T-helper 17 cell (primary cell): ENCODE measurements around the gene PHLPP1. TPM values are rescaled to one million over a fixed set of nuclear protein-coding genes. Genes with fewer than 3 reads are reported as not detected.
A peak's percentile ranks its signal among the peaks of the same experiment; 100 is the strongest.
"Not testable (repeated sequence)": the region's sequence is repeated elsewhere in the genome, so short reads cannot be mapped to it uniquely, and the experiment has no call there.

Experiments used
- ATAC-seq: fragments of 150-1000 bp; cut with Tn5 transposase; 2 replicates; pipeline ENCODE4 v1.10.0; 2021; ENCODE audit warnings: mild to moderate bottlenecking, moderate library complexity
- DNase-seq, 3 donors: peaks; one replicate each; pipeline versions ENCODE4 v3.0.0 to v3.0.0-alpha.2; 2020 to 2021
- H3K9me3 ChIP-seq: one replicate; pipeline ENCODE4 v1.7.0; 2013; ENCODE audit warnings: low read length, mild to moderate bottlenecking; ENCODE audit not compliant: control insufficient read depth, poor library complexity, severe bottlenecking
- H3K27ac Mint-ChIP-seq: one replicate; pipeline ENCODE4 v1.8.0; 2022; ENCODE audit warnings: mild to moderate bottlenecking, moderate library complexity, mixed read lengths
- H3K27me3 Mint-ChIP-seq: one replicate; pipeline ENCODE4 v1.8.0; 2022; ENCODE audit warnings: mixed read lengths
- H3K36me3 Mint-ChIP-seq: one replicate; pipeline ENCODE4 v1.8.0; 2022; ENCODE audit warnings: low read depth, mixed read lengths
- H3K4me1 Mint-ChIP-seq: one replicate; pipeline ENCODE4 v1.8.0; 2022; ENCODE audit warnings: mild to moderate bottlenecking, mixed read lengths
- H3K4me3 Mint-ChIP-seq: one replicate; pipeline ENCODE4 v1.8.0; 2022; ENCODE audit warnings: mild to moderate bottlenecking, moderate library complexity, mixed read lengths
- total RNA-seq, 4 donors: library from RNA in 2 of 4; stranded (reverse) in 2 of 4; gene quantifications; one replicate each; pipeline ENCODE4 v1.2.3 and lab custom pipeline; 2022 to 2026

Gene PHLPP1
- total RNA-seq, 2 donors from 2014 or later, result 9.0 to 10.8 TPM

DNA sequence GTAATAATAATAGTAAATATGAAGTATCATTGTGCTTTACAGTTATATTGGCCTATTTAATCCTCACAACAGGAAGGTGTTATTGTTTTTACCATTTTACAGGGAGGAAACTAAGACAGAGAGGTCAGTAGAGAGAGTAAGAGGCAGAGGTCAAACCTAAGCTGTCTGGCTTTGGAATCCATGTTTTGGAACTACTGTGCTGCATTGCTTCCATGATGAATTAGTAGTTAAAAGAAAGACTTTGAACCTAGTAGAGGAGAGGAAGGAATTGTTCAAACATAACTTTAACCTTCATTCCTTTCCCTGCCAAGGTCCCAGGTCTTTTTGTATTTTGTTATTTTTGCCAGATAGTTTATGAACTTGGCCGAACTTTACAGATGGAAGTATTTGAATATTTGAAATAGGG, 80.9 kb downstream of the PHLPP1 start:
- peaks cover 3% of the 10 kb centered on the region for H3K36me3 Mint-ChIP-seq
- no peaks in the 10 kb centered on the region for H3K27me3 Mint-ChIP-seq
- H3K4me1 Mint-ChIP-seq, result peaks cover 18% of the 10 kb centered on the region
- no peaks in the 10 kb centered on the region for H3K9me3 ChIP-seq
- DNase-seq (no peak), ATAC-seq (no peak)
- H3K4me3 Mint-ChIP-seq, result no peak overlapping the region
- no peak overlapping the region for H3K27ac Mint-ChIP-seq

DNA sequence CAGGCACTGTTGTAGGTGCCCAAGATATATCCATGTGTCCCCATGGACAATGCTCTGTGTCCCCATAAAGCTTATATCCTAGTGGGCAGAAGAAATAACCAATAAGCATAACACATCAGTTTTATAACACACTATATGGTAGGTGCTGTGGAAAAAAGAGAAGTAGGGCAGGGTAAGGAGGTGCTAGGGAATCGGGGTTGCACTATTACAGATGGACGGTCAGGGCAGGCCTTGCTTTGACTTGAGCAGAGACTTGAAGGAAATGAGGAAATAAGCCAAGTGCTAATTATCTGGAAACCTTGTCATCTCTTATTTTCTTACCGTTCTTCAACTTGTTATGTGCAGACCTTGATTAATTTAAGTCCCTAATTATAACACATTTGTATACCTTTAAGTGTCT, 82.0 kb downstream of the PHLPP1 start:
- no peaks in the 10 kb centered on the region for H3K9me3 ChIP-seq
- peaks cover 21% of the 10 kb centered on the region for H3K4me1 Mint-ChIP-seq
- DNase-seq (no peak), ATAC-seq (no peak)
- H3K27ac Mint-ChIP-seq, result no peak overlapping the region
- no peak overlapping the region for H3K4me3 Mint-ChIP-seq
- H3K27me3 Mint-ChIP-seq, result no peaks in the 10 kb centered on the region
- peaks cover 3% of the 10 kb centered on the region for H3K36me3 Mint-ChIP-seq

DNA sequence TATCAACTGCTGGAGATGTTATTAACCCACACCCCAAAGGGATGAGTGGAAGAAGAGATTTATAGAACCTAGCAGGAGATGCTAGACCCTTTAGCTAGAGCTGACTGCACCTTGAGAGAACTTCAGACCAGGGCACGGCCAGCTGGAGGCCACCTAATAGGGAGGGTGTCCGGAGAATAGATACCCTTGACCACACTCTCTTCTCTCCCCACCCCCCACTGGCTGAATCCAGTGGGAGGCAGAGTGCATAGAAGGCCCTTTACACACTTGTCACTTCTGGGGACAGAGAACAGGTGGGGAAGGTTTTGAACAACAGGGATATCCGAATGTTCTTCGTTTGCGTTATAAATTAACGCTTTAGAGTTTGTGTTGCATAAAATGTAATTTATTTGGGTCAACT, 84.6 kb downstream of the PHLPP1 start:
- Mint-ChIP-seq H3K4me3 (no peak overlapping the region), H3K36me3 (peaks cover 3% of the 10 kb centered on the region), H3K27me3 (no peaks in the 10 kb centered on the region), H3K4me1 (peaks cover 21% of the 10 kb centered on the region), H3K27ac (no peak overlapping the region)
- H3K9me3 ChIP-seq, result no peaks in the 10 kb centered on the region
- DNase-seq (no peak), ATAC-seq (no peak)

DNA sequence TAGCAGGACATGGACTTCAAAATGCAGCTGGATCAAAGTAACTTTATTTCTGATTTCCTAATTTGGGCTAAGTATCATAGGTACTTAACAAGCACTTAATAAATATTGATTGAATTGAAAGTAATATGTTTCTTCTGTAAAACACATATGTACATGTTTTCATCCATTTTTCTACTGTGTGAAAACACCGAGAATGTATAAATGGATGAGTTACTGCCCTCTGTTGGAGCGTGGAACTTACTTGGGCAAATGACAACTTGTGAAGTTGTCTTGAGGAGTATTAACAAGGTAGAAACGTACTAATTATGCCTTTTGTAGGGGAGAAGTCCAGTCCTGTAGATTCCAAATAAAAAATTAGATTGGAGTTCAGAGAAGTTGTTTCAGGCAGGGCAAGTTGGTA, 87.2 kb downstream of the PHLPP1 start:
- Mint-ChIP-seq H3K27ac (no peak overlapping the region), H3K4me3 (no peak overlapping the region), H3K4me1 (peaks cover 15% of the 10 kb centered on the region), H3K36me3 (no peaks in the 10 kb centered on the region), H3K27me3 (no peaks in the 10 kb centered on the region)
- DNase-seq (no peak), ATAC-seq (no peak)
- no peaks in the 10 kb centered on the region for H3K9me3 ChIP-seq

DNA sequence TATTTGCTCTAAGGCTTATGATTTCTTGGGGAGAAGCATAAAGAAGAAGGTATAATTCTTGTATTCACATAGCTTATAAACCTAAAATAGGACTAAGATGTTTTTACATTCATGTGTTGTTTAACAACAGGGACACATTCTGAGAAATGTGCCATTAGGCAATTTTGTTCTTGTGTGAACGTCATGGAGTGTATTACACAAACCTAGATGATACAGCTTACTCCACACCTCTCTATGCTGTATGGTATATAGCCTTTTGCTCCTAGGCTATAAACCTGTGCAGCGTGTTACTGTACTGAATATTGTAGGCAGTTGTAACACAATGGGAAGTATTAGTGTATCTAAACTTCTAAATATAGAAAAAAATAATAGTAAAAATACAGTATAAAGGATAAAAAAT, 92.1 kb downstream of the PHLPP1 start:
- Mint-ChIP-seq H3K4me1 (peaks cover 9% of the 10 kb centered on the region), H3K36me3 (no peaks in the 10 kb centered on the region), H3K4me3 (no peak overlapping the region), H3K27ac (no peak overlapping the region), H3K27me3 (no peaks in the 10 kb centered on the region)
- no peaks in the 10 kb centered on the region for H3K9me3 ChIP-seq
- ATAC-seq (no peak), DNase-seq (no peak)

DNA sequence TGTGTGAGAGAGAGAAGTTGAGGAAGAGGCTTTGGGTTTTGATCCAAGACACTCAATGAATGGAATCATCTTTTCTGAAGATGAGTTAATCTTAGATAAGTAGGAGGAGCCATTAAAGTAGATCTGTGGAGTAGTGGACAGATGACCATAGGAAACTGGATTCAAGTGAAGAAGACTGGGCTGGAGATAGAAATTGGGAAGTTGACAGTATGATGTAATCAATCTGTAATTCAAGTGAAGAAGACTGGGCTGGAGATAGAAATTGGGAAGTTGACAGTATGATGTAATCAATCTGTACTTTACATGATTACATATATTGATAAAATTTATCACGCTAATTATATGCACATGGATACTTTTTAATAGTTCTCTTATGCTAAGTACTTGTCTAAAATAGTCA, 92.8 kb downstream of the PHLPP1 start:
- H3K27me3 Mint-ChIP-seq, result no peaks in the 10 kb centered on the region
- H3K4me3 Mint-ChIP-seq, result no peak overlapping the region
- no peak for DNase-seq
- no peaks in the 10 kb centered on the region for H3K9me3 ChIP-seq
- no peak overlapping the region for H3K27ac Mint-ChIP-seq
- H3K4me1 Mint-ChIP-seq, result peaks cover 7% of the 10 kb centered on the region
- no peaks in the 10 kb centered on the region for H3K36me3 Mint-ChIP-seq
- no peak for ATAC-seq

DNA sequence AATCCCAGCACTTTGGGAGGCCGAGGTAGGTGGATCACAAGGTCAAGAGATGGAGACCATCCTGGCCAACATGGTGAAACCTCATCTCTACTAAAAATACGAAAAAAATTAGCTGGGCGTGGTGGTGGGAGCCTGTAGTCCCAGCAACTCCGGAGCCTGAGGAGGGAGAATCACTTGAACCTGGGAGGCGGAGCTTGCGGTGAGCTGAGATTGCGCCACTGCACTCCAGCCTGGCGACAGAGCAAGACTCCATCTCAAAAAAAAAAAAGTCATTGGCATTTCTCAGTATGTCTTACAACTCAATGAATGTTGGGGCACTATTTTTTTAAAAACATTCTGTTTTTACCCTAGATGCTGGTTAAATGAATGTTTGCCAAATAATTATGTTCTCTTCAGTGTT, 94.1 kb downstream of the PHLPP1 start:
- ATAC-seq, H3K4me3 Mint-ChIP-seq, H3K27me3 Mint-ChIP-seq, DNase-seq, H3K9me3 ChIP-seq, H3K36me3 Mint-ChIP-seq, H3K27ac Mint-ChIP-seq: not testable (repeated sequence)
- H3K4me1 Mint-ChIP-seq, result peaks cover 13% of the 10 kb centered on the region

DNA sequence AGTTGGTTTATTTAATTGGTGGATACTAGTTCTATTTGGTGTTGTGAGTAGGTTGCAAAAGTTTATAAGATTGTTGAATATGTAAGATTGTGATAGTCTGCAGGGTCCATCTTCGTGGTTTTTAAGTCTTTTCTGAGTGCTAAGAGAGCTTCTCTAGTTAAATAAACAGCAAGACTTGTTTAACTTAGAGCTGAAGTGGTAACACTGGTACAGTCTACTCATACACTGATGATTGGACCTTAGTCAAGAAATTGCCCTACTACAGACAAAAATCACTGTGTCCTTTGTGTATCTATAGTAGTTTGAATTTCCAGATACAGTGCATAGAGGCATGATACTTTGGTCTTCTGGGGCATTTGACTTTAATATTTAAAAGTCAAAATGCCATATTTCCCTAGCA, 94.6 kb downstream of the PHLPP1 start:
- no peak for DNase-seq
- Mint-ChIP-seq H3K27ac (no peak overlapping the region), H3K4me1 (peaks cover 13% of the 10 kb centered on the region), H3K27me3 (no peaks in the 10 kb centered on the region), H3K4me3 (no peak overlapping the region), H3K36me3 (no peaks in the 10 kb centered on the region)
- no peak for ATAC-seq
- no peaks in the 10 kb centered on the region for H3K9me3 ChIP-seq

DNA sequence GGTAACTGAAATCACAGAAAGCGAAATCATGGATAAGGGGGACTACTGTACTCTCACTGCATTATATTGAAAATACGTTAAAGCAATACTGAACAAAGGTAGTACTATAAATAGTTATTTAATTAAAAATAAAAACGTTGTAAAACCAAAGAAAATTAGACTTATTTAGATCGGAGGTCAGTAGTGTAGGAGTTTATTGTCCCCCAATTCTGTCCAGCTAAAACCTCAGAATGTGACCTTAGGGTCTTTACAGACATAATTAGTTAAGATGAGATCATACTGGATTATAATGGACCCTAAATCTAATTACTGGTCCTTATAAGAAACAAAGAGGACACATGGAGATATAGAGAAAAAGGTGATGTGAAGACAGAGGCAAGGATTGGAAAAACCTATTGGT, 95.3 kb downstream of the PHLPP1 start:
- no peaks in the 10 kb centered on the region for H3K9me3 ChIP-seq
- Mint-ChIP-seq H3K4me3 (no peak overlapping the region), H3K4me1 (peaks cover 17% of the 10 kb centered on the region), H3K27ac (no peak overlapping the region), H3K36me3 (no peaks in the 10 kb centered on the region), H3K27me3 (no peaks in the 10 kb centered on the region)
- DNase-seq, result no peak
- no peak for ATAC-seq

DNA sequence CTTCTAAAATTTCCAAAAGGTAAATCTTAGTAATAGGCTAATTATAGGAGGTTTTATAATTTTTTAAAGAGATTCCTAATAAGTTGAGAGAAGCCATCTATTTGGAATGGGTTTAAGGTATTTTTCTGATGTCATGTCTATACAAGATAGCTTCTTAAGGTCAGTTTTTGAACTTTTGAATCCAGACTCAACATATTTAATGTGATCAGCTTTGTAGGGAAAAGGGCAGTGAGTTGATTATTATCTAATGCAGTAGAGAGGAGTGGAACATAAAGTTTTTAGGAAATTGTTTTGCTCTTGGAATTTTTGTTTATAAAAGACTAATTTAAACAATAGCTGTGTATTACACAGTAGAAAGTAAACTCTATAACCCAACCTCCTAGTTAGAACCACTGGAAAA, 96.3 kb downstream of the PHLPP1 start:
- H3K4me3 Mint-ChIP-seq, result no peak overlapping the region

DNA sequence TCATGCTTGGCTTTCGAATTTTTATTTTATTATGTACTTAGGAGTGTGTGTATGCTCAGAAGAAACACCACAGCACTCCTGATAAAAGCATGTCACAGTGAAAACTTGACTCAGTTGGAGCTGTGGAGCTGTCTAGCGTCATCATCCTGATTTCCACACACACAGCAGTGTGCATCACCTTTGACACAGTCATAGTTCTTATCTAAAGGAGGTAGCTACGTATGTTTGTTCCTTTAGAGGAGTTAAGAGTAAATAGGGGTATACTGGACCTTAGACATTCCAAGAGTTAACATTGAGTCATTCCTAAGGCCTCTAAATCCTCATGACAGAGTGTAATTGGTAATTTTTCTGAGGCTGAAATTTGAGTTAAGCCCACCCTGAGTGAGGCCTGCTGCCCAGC, 96.9 kb downstream of the PHLPP1 start:
- ATAC-seq (no peak), DNase-seq (no peak)
- Mint-ChIP-seq H3K4me3 (no peak overlapping the region), H3K27me3 (no peaks in the 10 kb centered on the region), H3K27ac (no peak overlapping the region), H3K36me3 (peaks cover 2% of the 10 kb centered on the region), H3K4me1 (peaks cover 17% of the 10 kb centered on the region)
- H3K9me3 ChIP-seq, result no peaks in the 10 kb centered on the region

More for the DNA sequence above, 96.3 kb downstream of the PHLPP1 start:
- no peaks in the 10 kb centered on the region for H3K9me3 ChIP-seq
- no peak for DNase-seq
- H3K4me1 Mint-ChIP-seq, result peaks cover 17% of the 10 kb centered on the region
- no peaks in the 10 kb centered on the region for H3K36me3 Mint-ChIP-seq
- H3K27me3 Mint-ChIP-seq, result no peaks in the 10 kb centered on the region
- no peak for ATAC-seq
- no peak overlapping the region for H3K27ac Mint-ChIP-seq

DNA sequence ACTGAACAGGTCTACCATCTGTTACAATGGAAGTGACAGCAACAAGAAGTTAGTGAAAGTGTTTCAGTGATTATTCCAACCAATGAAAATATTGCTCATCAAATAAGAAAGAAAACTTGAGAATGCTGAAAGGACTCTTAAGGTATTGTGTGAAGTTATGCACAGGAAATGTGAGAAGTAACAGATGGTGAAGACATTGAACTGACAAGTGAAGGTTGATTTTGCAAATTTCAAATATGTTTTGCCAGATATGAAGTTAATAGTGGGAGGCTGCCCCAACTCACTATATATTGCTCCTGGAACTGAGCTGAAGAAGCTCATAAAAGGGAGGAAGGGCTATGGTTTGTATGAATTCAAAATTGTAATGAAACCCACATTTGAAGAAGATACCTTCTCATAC, 97.5 kb downstream of the PHLPP1 start:
- no peaks in the 10 kb centered on the region for H3K9me3 ChIP-seq
- Mint-ChIP-seq H3K4me1 (peaks cover 17% of the 10 kb centered on the region), H3K27me3 (no peaks in the 10 kb centered on the region), H3K36me3 (peaks cover 4% of the 10 kb centered on the region), H3K27ac (no peak overlapping the region), H3K4me3 (no peak overlapping the region)
- no peak for DNase-seq
- ATAC-seq, result no peak

DNA sequence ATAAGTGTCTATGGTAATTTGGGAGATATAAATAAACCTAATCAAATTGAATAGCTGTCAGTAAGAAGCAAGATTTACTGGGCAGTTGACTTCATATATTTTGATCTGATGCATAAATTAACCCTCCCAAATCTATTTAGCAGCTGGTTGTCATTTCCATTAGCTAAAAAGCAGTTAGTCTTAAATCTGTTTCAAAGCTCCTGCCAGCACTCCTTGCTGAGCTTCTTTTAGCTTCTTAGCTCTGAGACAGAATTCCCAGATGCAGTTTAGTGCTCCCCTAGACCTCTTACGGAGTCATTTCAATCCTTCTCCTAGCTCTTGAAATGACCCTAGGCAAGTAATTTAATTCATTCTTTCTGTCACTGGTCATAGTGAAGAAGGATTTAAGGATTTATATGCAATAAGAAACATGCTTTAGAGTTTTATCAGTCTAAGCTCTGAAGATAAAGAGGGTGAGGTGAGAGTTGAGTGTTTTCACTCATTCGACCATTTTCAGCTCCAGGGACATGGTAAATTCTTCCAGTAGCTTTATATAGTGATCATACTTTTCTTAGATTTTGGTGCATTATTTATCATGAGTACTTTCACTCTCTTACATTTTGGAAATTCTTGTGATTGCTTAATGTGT, 98.9 kb downstream of the PHLPP1 start:
- no peaks in the 10 kb centered on the region for H3K9me3 ChIP-seq
- H3K4me1 Mint-ChIP-seq, result peaks cover 17% of the 10 kb centered on the region
- no peak overlapping the region for H3K4me3 Mint-ChIP-seq
- peaks cover 4% of the 10 kb centered on the region for H3K36me3 Mint-ChIP-seq
- H3K27ac Mint-ChIP-seq, result peak overlapping the region; percentile 6
- H3K27me3 Mint-ChIP-seq, result no peaks in the 10 kb centered on the region
- DNase-seq (no peak), ATAC-seq (no peak)

DNA sequence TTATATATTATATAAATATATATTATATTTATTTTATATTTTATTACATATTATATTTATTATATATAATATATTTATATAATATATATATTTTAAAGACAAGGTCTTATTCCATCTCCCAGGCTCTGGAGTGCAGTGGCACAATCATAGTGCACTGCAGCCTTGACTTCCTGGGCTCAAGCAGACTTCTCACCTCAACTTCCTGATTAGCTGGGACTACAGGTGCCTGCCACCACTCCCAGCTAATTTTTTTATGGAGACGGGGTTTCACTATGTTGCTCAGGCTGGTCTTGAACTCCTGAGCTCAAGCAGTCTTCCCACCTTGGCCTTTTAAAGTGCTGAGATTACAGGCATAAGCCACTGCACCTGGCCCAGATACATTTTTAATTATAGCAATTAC, 110.0 kb downstream of the PHLPP1 start:
- no peak overlapping the region for H3K27ac Mint-ChIP-seq
- ATAC-seq (no peak), DNase-seq (no peak)
- no peak overlapping the region for H3K4me3 Mint-ChIP-seq
- no peaks in the 10 kb centered on the region for H3K27me3 Mint-ChIP-seq
- H3K4me1 Mint-ChIP-seq, result peaks cover 5% of the 10 kb centered on the region
- H3K36me3 Mint-ChIP-seq, result no peaks in the 10 kb centered on the region
- H3K9me3 ChIP-seq, result no peaks in the 10 kb centered on the region
